PFSK-1 (cell line): ENCODE measurements around the gene SCN5A.

Experiments
- REST ChIP-seq, 2 experiments: IDR thresholded peaks; 2 replicates each; pipeline versions ENCODE4 v1.6.1 to v1.8.0; 2011 to 2012; ENCODE audit warnings: low read depth in 2 of 2, low read length in 2 of 2, control low read depth in 1 of 2, inconsistent platforms in 1 of 2, mild to moderate bottlenecking in 1 of 2, moderate library complexity in 1 of 2; ENCODE audit not compliant: insufficient read depth in 1 of 2
- SIN3A ChIP-seq: IDR thresholded peaks from 2 replicates; pipeline ENCODE4 v1.6.1; 2012; ENCODE audit warnings: mild to moderate bottlenecking, low read length, moderate library complexity, borderline replicate concordance; ENCODE audit not compliant: insufficient read depth

- TF ChIP-seq SIN3A (no peak), REST (IDR thresholded peaks at IDR 0.05; ENCODE audit: insufficient read depth in 1 of 2, low read depth in 2 of 2, low read length in 2 of 2) (no peak)
Measured at GRCh38 chr3:38646630-38647029, 2.9 kb downstream of the SCN5A start.
